Mesendoderm (in vitro differentiated cells): Measurements from ENCODE around the gene ADCY7.

Source experiments
- DNase-seq: peaks from one replicate; pipeline ENCODE4 v3.0.0; 2013
- H2AK5ac ChIP-seq: 2 replicates; pipeline ENCODE4 v1.6.1; 2013; ENCODE audit warnings: low read length, inconsistent platforms
- H2BK120ac ChIP-seq: 2 replicates; pipeline ENCODE4 v1.6.1; 2013; ENCODE audit warnings: low read depth, mild to moderate bottlenecking, low read length, moderate library complexity, mixed read lengths
- H2BK15ac ChIP-seq: replicated peaks from 2 replicates; pipeline ENCODE4 v1.6.1; 2013; ENCODE audit warnings: low read depth, mild to moderate bottlenecking, moderate library complexity
- H2BK5ac ChIP-seq: 2 replicates; pipeline ENCODE4 v1.6.1; 2013; ENCODE audit warnings: low read length, inconsistent platforms
- H3K18ac ChIP-seq: 2 replicates; pipeline ENCODE4 v1.6.1; 2013; ENCODE audit warnings: mild to moderate bottlenecking, low read length, mixed read lengths
- H3K23ac ChIP-seq: one replicate; pipeline ENCODE4 v1.6.1; 2013; ENCODE audit warnings: low read length
- H3K27ac ChIP-seq: 2 replicates; pipeline ENCODE4 v1.5.1; 2013; ENCODE audit warnings: low read depth, mild to moderate bottlenecking, inconsistent platforms, low read length, moderate library complexity
- H3K27me3 ChIP-seq: 2 replicates; pipeline ENCODE4 v1.6.1; 2013; ENCODE audit warnings: low read length, control low read depth, mild to moderate bottlenecking, inconsistent platforms; ENCODE audit not compliant: insufficient read depth, poor library complexity
- H3K36me3 ChIP-seq: 2 replicates; pipeline ENCODE4 v1.6.1; 2013; ENCODE audit warnings: low read length, inconsistent platforms; ENCODE audit not compliant: control insufficient read depth, insufficient read depth
- H3K4ac ChIP-seq: one replicate; pipeline ENCODE4 v1.6.1; 2013; ENCODE audit warnings: low read depth, mild to moderate bottlenecking, low read length, moderate library complexity
- H3K4me1 ChIP-seq: 2 replicates; pipeline ENCODE4 v1.6.1; 2013; ENCODE audit warnings: low read depth, low read length, inconsistent platforms; ENCODE audit not compliant: control insufficient read depth
- H3K4me2 ChIP-seq: 2 replicates; pipeline ENCODE4 v1.6.1; 2013; ENCODE audit warnings: low read length
- H3K4me3 ChIP-seq: 2 replicates; pipeline ENCODE4 v1.5.1; 2013; ENCODE audit warnings: mild to moderate bottlenecking, low read length
- H3K56ac ChIP-seq: one replicate; pipeline ENCODE4 v1.6.1; 2013; ENCODE audit warnings: low read length
- H3K79me1 ChIP-seq: 2 replicates; pipeline ENCODE4 v1.6.1; 2013; ENCODE audit warnings: low read length, inconsistent platforms
- H3K79me2 ChIP-seq: 2 replicates; pipeline ENCODE4 v1.6.1; 2013; ENCODE audit warnings: mild to moderate bottlenecking, low read length; ENCODE audit not compliant: control insufficient read depth, insufficient read depth
- H3K9ac ChIP-seq: 2 replicates; pipeline ENCODE4 v1.6.1; 2013; ENCODE audit warnings: low read length, inconsistent platforms
- H4K5ac ChIP-seq: one replicate; pipeline ENCODE4 v1.6.1; 2013; ENCODE audit warnings: low read length
- H4K8ac ChIP-seq: one replicate; pipeline ENCODE4 v1.6.1; 2013; ENCODE audit warnings: low read depth, mild to moderate bottlenecking, control low read depth, low read length, moderate library complexity
- WGBS: extraction: QIAGEN DNeasy Blood & Tissue Kit; methylation state at CpG from one replicate; pipeline ENCODE4 v1.1.7; 2013; ENCODE audit warnings: low lambda C conversion rate, missing lambda C conversion rate; ENCODE audit not compliant: insufficient coverage; ENCODE audit errors: extremely low coverage; 5-methylcytosine and 5-hydroxymethylcytosine counted together

ADCY7 gene

DNA sequence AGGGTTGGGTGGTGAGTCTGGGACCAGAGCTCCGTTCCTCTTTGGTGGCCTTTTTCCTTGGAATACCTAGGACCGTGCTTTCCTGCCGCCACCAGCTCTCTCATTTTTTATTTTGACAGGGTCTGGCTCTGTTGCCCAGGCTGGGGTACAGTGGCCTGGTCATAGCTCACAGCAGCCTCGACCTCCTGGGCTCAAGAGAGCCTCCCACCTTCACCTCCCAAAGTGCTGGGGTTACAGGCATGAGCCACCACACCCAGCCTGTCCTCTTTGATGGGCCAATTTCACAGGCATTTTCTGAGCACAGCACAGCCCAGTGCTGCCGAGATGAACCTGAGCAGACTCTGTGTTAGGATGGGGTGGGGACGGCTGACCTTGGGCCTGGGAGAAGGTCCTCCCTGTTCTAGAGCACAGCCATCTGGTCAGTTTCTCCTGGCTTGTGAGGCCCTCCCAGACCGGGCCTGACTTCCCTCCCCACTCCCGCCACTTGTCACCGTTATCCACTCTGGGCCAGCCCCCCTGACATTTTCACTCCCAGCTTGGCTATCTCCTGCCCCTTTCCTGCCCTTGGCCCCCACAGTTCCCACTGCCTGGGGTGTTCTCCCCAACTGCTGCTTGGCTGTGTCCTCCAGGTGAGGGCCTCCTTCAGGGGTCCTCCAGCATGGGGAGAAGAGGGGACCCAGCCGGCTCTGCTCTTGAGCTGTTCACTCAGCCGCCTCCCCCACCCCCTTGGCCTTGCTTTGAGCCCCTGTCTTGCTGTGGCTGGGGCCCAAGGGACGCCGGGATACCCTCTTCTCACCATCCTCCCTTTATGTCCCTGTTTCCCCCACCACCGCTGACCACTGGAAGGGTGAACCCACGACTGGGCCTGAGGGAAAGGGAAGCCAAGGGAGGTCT lies 5.0 kb downstream of the ADCY7 start:
- no peak for DNase-seq
- H3K79me2 ChIP-seq, result no peaks in the 10 kb centered on the region

GRCh38 chr16:50272111-50272571 lies 5.8 kb downstream of the ADCY7 start:
- no peak overlapping the region for H3K4me3 ChIP-seq
- H3K79me1 ChIP-seq, result no peaks in the 10 kb centered on the region
- WGBS, result no CpG with 5 or more reads among the region's 7 CpGs
- no peak overlapping the region for H3K18ac ChIP-seq
- H3K27me3 ChIP-seq, result no peaks in the 10 kb centered on the region
- H2BK5ac ChIP-seq, result no peak overlapping the region
- H2BK120ac ChIP-seq, result no peak overlapping the region
- no peaks in the 10 kb centered on the region for H3K36me3 ChIP-seq
- H3K27ac ChIP-seq, result no peak overlapping the region
- peaks cover 1% of the 10 kb centered on the region for H3K4me1 ChIP-seq
- no peak overlapping the region for H4K8ac ChIP-seq
- no peak overlapping the region for H3K4me2 ChIP-seq
- H2BK15ac ChIP-seq, result no peak overlapping the region
- no peak overlapping the region for H3K23ac ChIP-seq
- no peak overlapping the region for H3K4ac ChIP-seq
- no peak for DNase-seq
- no peak overlapping the region for H4K5ac ChIP-seq
- no peaks in the 10 kb centered on the region for H3K79me2 ChIP-seq
- H3K56ac ChIP-seq, result no peak overlapping the region
- H2AK5ac ChIP-seq, result no peak overlapping the region
- no peak overlapping the region for H3K9ac ChIP-seq

More for the DNA sequence above, 5.0 kb downstream of the ADCY7 start:
- Histone ChIP-seq H2AK5ac (no peak overlapping the region), H3K23ac (no peak overlapping the region), H3K4me3 (no peak overlapping the region), H3K79me1 (no peaks in the 10 kb centered on the region), H3K56ac (no peak overlapping the region), H3K4me1 (peaks cover 6% of the 10 kb centered on the region), H3K9ac (no peak overlapping the region), H3K36me3 (no peaks in the 10 kb centered on the region), H3K27ac (no peak overlapping the region), H3K18ac (no peak overlapping the region), H2BK15ac (no peak overlapping the region), H2BK5ac (no peak overlapping the region), H3K4ac (no peak overlapping the region), H3K27me3 (no peaks in the 10 kb centered on the region), H4K8ac (no peak overlapping the region), H4K5ac (no peak overlapping the region), H3K4me2 (no peak overlapping the region), H2BK120ac (no peak overlapping the region)
- WGBS, result no CpG with 5 or more reads among the region's 15 CpGs

GRCh38 chr16:50272687-50273381 lies 6.5 kb downstream of the ADCY7 start:
- Histone ChIP-seq H3K18ac (no peak overlapping the region), H4K8ac (no peak overlapping the region), H4K5ac (no peak overlapping the region), H3K79me1 (no peaks in the 10 kb centered on the region), H2BK15ac (no peak overlapping the region), H3K23ac (no peak overlapping the region), H3K4ac (no peak overlapping the region), H3K79me2 (no peaks in the 10 kb centered on the region), H3K27me3 (no peaks in the 10 kb centered on the region), H3K4me2 (no peak overlapping the region), H3K9ac (no peak overlapping the region), H2BK5ac (no peak overlapping the region), H3K4me1 (no peaks in the 10 kb centered on the region), H3K4me3 (no peak overlapping the region), H2AK5ac (no peak overlapping the region), H3K56ac (no peak overlapping the region), H2BK120ac (no peak overlapping the region), H3K27ac (no peak overlapping the region), H3K36me3 (no peaks in the 10 kb centered on the region)
- DNase-seq, result no peak
- WGBS, result no CpG with 5 or more reads among the region's 5 CpGs

DNA sequence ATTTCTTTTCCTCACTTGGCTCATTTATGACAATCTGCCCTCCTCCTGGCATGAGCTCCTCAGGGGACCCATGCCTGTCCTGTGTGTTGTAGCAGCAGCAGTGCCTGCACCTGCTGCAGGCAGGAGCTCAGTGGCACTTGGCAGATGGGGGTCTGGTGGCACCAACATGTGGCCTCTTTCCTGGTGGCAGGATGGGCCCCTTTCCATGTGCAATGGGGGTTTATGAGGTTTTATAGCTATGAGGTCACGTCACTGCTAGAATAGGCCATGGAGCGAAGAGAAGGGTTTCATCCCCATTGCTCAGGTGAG lies 7.0 kb downstream of the ADCY7 start:
- Histone ChIP-seq H4K5ac (no peak overlapping the region), H2BK15ac (no peak overlapping the region), H3K4me1 (no peaks in the 10 kb centered on the region), H2BK5ac (no peak overlapping the region), H3K9ac (no peak overlapping the region), H3K4ac (no peak overlapping the region), H3K18ac (no peak overlapping the region), H3K4me3 (no peak overlapping the region), H3K79me2 (no peaks in the 10 kb centered on the region), H2BK120ac (no peak overlapping the region), H3K23ac (no peak overlapping the region), H3K79me1 (no peaks in the 10 kb centered on the region), H3K56ac (no peak overlapping the region), H3K27me3 (no peaks in the 10 kb centered on the region), H3K4me2 (no peak overlapping the region), H3K27ac (no peak overlapping the region), H2AK5ac (no peak overlapping the region), H3K36me3 (no peaks in the 10 kb centered on the region), H4K8ac (no peak overlapping the region)
- WGBS, result no CpG with 5 or more reads among the region's 2 CpGs
- DNase-seq, result no peak

- H2AK5ac ChIP-seq, result no peak overlapping the region
- H3K4me2 ChIP-seq, result no peak overlapping the region
- no peak overlapping the region for H2BK15ac ChIP-seq
- no peak overlapping the region for H3K4ac ChIP-seq
- H2BK120ac ChIP-seq, result no peak overlapping the region
- H2BK5ac ChIP-seq, result no peak overlapping the region
- no peaks in the 10 kb centered on the region for H3K4me1 ChIP-seq
- H3K27me3 ChIP-seq, result no peaks in the 10 kb centered on the region
- H3K79me2 ChIP-seq, result no peaks in the 10 kb centered on the region
- H3K27ac ChIP-seq, result no peak overlapping the region
- no peak overlapping the region for H3K9ac ChIP-seq
- no peak overlapping the region for H3K23ac ChIP-seq
- WGBS, result no CpG with 5 or more reads among the region's 13 CpGs
- DNase-seq, result no peak
- H3K79me1 ChIP-seq, result no peaks in the 10 kb centered on the region
- H4K5ac ChIP-seq, result no peak overlapping the region
- H3K18ac ChIP-seq, result no peak overlapping the region
- H3K56ac ChIP-seq, result no peak overlapping the region
- H3K36me3 ChIP-seq, result no peaks in the 10 kb centered on the region
- H3K4me3 ChIP-seq, result no peak overlapping the region
- no peak overlapping the region for H4K8ac ChIP-seq
Observed at GRCh38 chr16:50273888-50274325, 7.6 kb downstream of the ADCY7 start.
